Heart right ventricle (tissue), 16 donors: Measurements from ENCODE around the gene GPR142. TPM values are rescaled to one million over a fixed set of nuclear protein-coding genes. Genes with fewer than 3 reads are reported as not detected.

Source experiments
- ATAC-seq, 8 donors: fragments of 200-7000 bp; cut with Tn5 transposase; one replicate each; pipeline ENCODE4 v1.9.1; 2020; ENCODE audit warnings: mild to moderate bottlenecking in 8 of 8, moderate library complexity in 8 of 8, moderate number of reproducible peaks in 1 of 8
- DNase-seq, 2 donors: peaks; one replicate each; pipeline ENCODE4 v3.0.0-alpha.2; 2020
- H3K27ac ChIP-seq, 10 donors: fragments of 200-600 bp; sonication (generic) in 2 of 10; one replicate each; pipeline versions ENCODE4 v1.5.0 to v1.8.0; 2020 to 2022; ENCODE audit warnings: mild to moderate bottlenecking in 3 of 10
- H3K27me3 ChIP-seq, 7 donors: fragments of 200-600 bp; one replicate each; pipeline ENCODE4 v1.8.0; 2021 to 2022; ENCODE audit warnings: mild to moderate bottlenecking in 2 of 7
- H3K36me3 ChIP-seq, 9 donors: fragments of 200-600 bp; sonication (generic) in 1 of 9; one replicate each; pipeline versions ENCODE4 v1.5.0 to v1.8.0; 2020 to 2022; ENCODE audit warnings: mild to moderate bottlenecking in 2 of 9
- H3K4me1 ChIP-seq, 9 donors: fragments of 200-600 bp; sonication (generic) in 1 of 9; one replicate each; pipeline versions ENCODE4 v1.5.0 to v1.8.0; 2020 to 2022; ENCODE audit warnings: mild to moderate bottlenecking in 4 of 9
- H3K4me3 ChIP-seq, 10 donors: fragments of 200-600 bp; sonication (generic) in 2 of 10; one replicate each; pipeline versions ENCODE4 v1.5.0 to v1.8.0; 2020 to 2022; ENCODE audit warnings: mild to moderate bottlenecking in 7 of 10, moderate library complexity in 2 of 10
- H3K9me3 ChIP-seq, 11 donors: fragments of 200-600 bp in 10 of 11; sonication (generic) in 2 of 11; one replicate each; pipeline versions ENCODE4 v1.5.0 to v1.8.0; 2013 to 2022; ENCODE audit warnings: mild to moderate bottlenecking in 2 of 11, control low read depth in 1 of 11, moderate library complexity in 1 of 11
- CTCF ChIP-seq, 9 donors: fragments of 200-600 bp; sonication (generic) in 2 of 9; IDR thresholded peaks; one replicate each; pipeline versions ENCODE4 v1.5.0 to v1.8.0; 2021 to 2022; ENCODE audit warnings: antibody characterized with exemption in 9 of 9, mild to moderate bottlenecking in 5 of 9, moderate library complexity in 1 of 9
- WGBS, 2 donors: extraction: QIAGEN DNeasy Blood & Tissue Kit; methylation state at CpG; one replicate each; pipeline ENCODE4 v1.1.7; 2013; ENCODE audit warnings: inconsistent platforms in 1 of 2; 5-methylcytosine and 5-hydroxymethylcytosine counted together
- intact Hi-C, 10 donors: fragments of 100-400 bp; cut with DNase I; formaldehyde crosslinking; loops; one replicate each; pipeline versions ENCODE4 v1.11.1 to v1.14.2; 2022
- polyA plus RNA-seq, 2 donors: library from polyadenylated mRNA; stranded (reverse); fragments of 200-250 nt; gene quantifications; one replicate each; pipeline ENCODE4 v1.2.3, GENCODE V29; 2013
- total RNA-seq, 10 donors: library from RNA; stranded (reverse); fragmentation: NEBNext Ultra II Directional in 3 of 10; extraction: Animal tissue kit (Norgen Biotek cat#: 25700) in 3 of 10; gene quantifications; one replicate each; pipeline versions ENCODE4 v1.2.1 to v1.2.4, GENCODE V29; 2021 to 2023
- donor health status: Arrhythmogenic right ventricular cardiomyopathy.
- donor health status: ischemic (EF 13 %, LVEDD 7.1; RV severe dilation, severe dysfunction).
- donor health status: healthy with polysubstance abuse.
- donor health status: DM: no; HTN: yes; CAD: no.
- donor health status: DM: no; HTN: no; CAD: no.
- donor health status: ischemic (EF 25% LVEDD 6.9; RV normal size, moderate dysfunction).
- donor health status: ischemic (EF 25% LVEDD 5.7; RV mildly dilated, moderate dysfunction).
- donor health status: healthy.
- donor health status: DM: yes; HTN: yes; CAD: no.
- donor health status: Ischemic cardiomyopathy.
- donor health status: ischemic (EF 35%, LVEDD 5.7; RV mildly dilated, moderate dysfunction).
- donor health status: nonischemic (EF 11% LVEDD 7.7; RV severe dilation, severe dysfunction).
- donor health status: DM: yes; HTN: yes; CAD: no.
- donor health status: PGD.
- donor health status: ischemic (EF 29% LVEDD 5.4; RV normal size, mild dysfunction).
- donor health status: nonischemic (EF 23%, LVEDD 6.1; RV moderate dilation, normal function).

Gene GPR142
- total and polyA plus RNA-seq, 12 donors, result 0.70 TPM; not detected in 11

GRCh38 chr17:74354561-74354960 lies 12.7 kb upstream of the GPR142 start:
- intact Hi-C loops, result loop anchor here in 3 of 10 donors (5.0 to 10.0 kb wide), 2 partner anchors 47 to 140 kb away; partner anchors contain the start of gene TTYH2 (in 1 of the 3)
- no peak overlapping the region for H3K4me3 ChIP-seq
- H3K36me3 ChIP-seq, result no peaks in the 10 kb centered on the region
- DNase-seq (no peak), ATAC-seq (peak in 1 of 8 donors; percentile 4)
- H3K27ac ChIP-seq, result no peak overlapping the region
- peaks cover 0 to 12% (median 9%) of the 10 kb centered on the region in 9 donors for H3K4me1 ChIP-seq
- 84 to 86% methylated on average over 10 of the region's 10 CpGs for WGBS, 2 donors
- H3K9me3 ChIP-seq, result no peaks in the 10 kb centered on the region
- TF ChIP-seq CTCF (IDR thresholded peaks at IDR 0.05), result no peak
- peaks cover 12 to 99% (median 96%) of the 10 kb centered on the region in 7 donors for H3K27me3 ChIP-seq

DNA sequence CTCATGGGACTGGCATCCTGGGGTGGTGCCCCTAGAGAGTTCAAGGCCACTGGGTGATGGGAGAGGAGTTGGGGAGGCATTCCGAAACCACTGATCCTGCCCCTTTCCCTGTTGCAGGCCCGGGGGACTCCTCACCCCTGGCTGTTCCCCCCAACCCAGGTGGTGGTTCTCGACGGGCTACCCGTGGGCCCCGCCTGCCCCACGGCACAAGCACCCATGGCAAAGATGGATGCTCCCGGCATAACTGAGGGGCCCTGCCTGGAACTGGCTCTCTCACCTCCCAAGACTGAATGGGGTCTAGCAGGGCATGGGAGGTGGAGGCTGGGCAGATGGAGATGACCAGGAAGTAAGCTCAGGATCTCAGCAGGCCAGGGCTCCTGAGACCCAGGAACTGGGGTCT lies 12.2 kb upstream of the GPR142 start:
- DNase-seq, result no peak
- Histone ChIP-seq H3K4me1 (peaks cover 0 to 12% (median 9%) of the 10 kb centered on the region in 9 donors), H3K27me3 (peaks cover 12 to 100% (median 99%) of the 10 kb centered on the region in 7 donors), H3K4me3 (no peak overlapping the region), H3K27ac (no peak overlapping the region), H3K9me3 (no peaks in the 10 kb centered on the region), H3K36me3 (no peaks in the 10 kb centered on the region)
- WGBS, 2 donors, result 80 to 84% methylated on average over 8 of the region's 8 CpGs
- ATAC-seq, result peak in 1 of 8 donors; percentile 7
- no peak for TF ChIP-seq CTCF (IDR thresholded peaks at IDR 0.05)
- intact Hi-C loops, result loop anchor here in 4 of 10 donors (5.0 to 10.0 kb wide), 3 partner anchors 53 to 143 kb away; partner anchors contain the start of gene TTYH2 (in 3 of the 4)

- no peaks in the 10 kb centered on the region for H3K36me3 ChIP-seq
- intact Hi-C loops, result loop anchor here in 4 of 10 donors (5.0 to 10.0 kb wide), 3 partner anchors 55 to 145 kb away; partner anchors contain the start of gene TTYH2 (in 3 of the 4)
- H3K9me3 ChIP-seq, result no peaks in the 10 kb centered on the region
- 2% methylated on average over 105 of the region's 105 CpGs for WGBS, 2 donors
- H3K27me3 ChIP-seq, result peaks cover 12 to 100% (median 100%) of the 10 kb centered on the region in 7 donors
- DNase-seq (no peak), ATAC-seq (peak in 3 of 8 donors; percentile 5 to 36 (median 9))
- H3K4me3 ChIP-seq, result peak overlapping the region in 9 of 10 donors; percentile 12 to 41 (median 27)
- no peak overlapping the region for H3K27ac ChIP-seq
- H3K4me1 ChIP-seq, result peaks cover 0 to 17% (median 10%) of the 10 kb centered on the region in 9 donors
- TF ChIP-seq CTCF (IDR thresholded peaks at IDR 0.05), result peak in 4 of 9 donors; percentile 8 to 24 (median 14)
These were observed 10.4 kb upstream of the GPR142 start for GRCh38 chr17:74356646-74357465.

- no peaks in the 10 kb centered on the region for H3K9me3 ChIP-seq
- ATAC-seq (peak in 1 of 8 donors; percentile 11), DNase-seq (no peak)
- 16 to 21% methylated on average over 32 of the region's 32 CpGs for WGBS, 2 donors
- no peak overlapping the region for H3K27ac ChIP-seq
- no peaks in the 10 kb centered on the region for H3K36me3 ChIP-seq
- TF ChIP-seq CTCF (IDR thresholded peaks at IDR 0.05), result no peak
- intact Hi-C loops, result loop anchor here in 4 of 10 donors (5.0 to 10.0 kb wide), 3 partner anchors 55 to 145 kb away; partner anchors contain the start of gene TTYH2 (in 3 of the 4)
- peaks cover 12 to 100% (median 100%) of the 10 kb centered on the region in 7 donors for H3K27me3 ChIP-seq
- H3K4me1 ChIP-seq, result peaks cover 0 to 18% (median 10%) of the 10 kb centered on the region in 9 donors
- peak overlapping the region in 8 of 10 donors; percentile 12 to 41 (median 29) for H3K4me3 ChIP-seq
These were observed 9.9 kb upstream of the GPR142 start for GRCh38 chr17:74357466-74357809.
